Rectal smooth muscle tissue (tissue), 1 donor: ENCODE results near the gene DNAH14.
A peak's percentile ranks its signal among the peaks of the same experiment; 100 is the strongest.
"Not testable (repeated sequence)": the region's sequence is repeated elsewhere in the genome, so short reads cannot be mapped to it uniquely, and the experiment has no call there.

Source experiments
- H3K27ac ChIP-seq: one replicate; pipeline ENCODE4 v1.7.0; 2013; ENCODE audit warnings: low read depth, low read length, inconsistent platforms
- H3K27me3 ChIP-seq: one replicate; pipeline ENCODE4 v1.7.0; 2013; ENCODE audit warnings: low read length; ENCODE audit not compliant: control insufficient read depth, insufficient read depth
- H3K36me3 ChIP-seq: one replicate; pipeline ENCODE4 v1.7.0; 2013; ENCODE audit warnings: low read length; ENCODE audit not compliant: control insufficient read depth, insufficient read depth
- H3K4me1 ChIP-seq: one replicate; pipeline ENCODE4 v1.7.0; 2013; ENCODE audit warnings: low read length; ENCODE audit not compliant: control insufficient read depth, insufficient read depth
- H3K4me3 ChIP-seq: one replicate; pipeline ENCODE4 v1.7.0; 2013; ENCODE audit warnings: low read length
- H3K9ac ChIP-seq: one replicate; pipeline ENCODE4 v1.7.0; 2013; ENCODE audit warnings: low read length

The DNAH14 gene

DNA sequence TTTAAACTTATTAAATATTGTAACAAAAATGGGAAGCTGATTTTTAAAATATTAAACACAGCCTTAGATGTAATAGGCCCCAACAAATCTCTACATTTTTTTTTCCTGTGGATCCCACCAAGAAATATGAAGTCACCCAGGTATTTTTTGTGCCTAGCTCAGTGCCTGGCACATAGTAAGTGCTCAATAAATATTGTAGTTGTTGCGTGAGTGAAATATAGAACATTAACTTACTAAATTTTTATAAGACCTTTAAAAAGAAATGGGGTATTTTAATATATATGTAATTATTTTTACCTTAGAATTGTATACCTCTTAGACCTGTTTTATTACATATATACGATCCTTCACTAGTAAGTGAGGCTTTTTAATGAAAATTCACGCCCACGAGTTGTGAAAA is 569 bp upstream of the DNAH14 start:
- Histone ChIP-seq H3K27ac (no peak overlapping the region), H3K36me3 (no peaks in the 10 kb centered on the region), H3K4me3 (peak overlapping the region; percentile 65), H3K27me3 (no peaks in the 10 kb centered on the region), H3K9ac (no peak overlapping the region), H3K4me1 (no peaks in the 10 kb centered on the region)

DNA sequence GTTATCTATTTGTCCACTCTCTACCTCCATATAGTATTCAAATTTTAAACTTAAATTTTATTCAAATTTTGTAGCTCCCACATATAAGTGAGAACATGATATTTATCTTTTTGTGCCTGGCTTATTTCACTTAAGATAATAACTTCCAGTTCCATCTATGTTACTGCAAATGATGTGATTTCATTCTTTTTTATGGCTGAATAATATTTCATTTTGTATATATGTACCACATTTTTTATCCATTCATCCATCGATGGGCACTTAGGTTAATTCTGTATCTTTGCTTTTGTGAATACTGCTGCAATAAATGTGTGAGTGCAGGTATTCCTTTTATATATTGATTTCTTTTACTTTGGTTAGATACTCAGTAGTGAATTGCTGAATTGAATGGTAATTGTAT is 2.1 kb downstream of the DNAH14 start:
- no peak overlapping the region for H3K4me3 ChIP-seq
- H3K27ac ChIP-seq = no peak overlapping the region
- no peaks in the 10 kb centered on the region for H3K27me3 ChIP-seq
- no peak overlapping the region for H3K9ac ChIP-seq
- no peaks in the 10 kb centered on the region for H3K4me1 ChIP-seq
- H3K36me3 ChIP-seq = no peaks in the 10 kb centered on the region

DNA sequence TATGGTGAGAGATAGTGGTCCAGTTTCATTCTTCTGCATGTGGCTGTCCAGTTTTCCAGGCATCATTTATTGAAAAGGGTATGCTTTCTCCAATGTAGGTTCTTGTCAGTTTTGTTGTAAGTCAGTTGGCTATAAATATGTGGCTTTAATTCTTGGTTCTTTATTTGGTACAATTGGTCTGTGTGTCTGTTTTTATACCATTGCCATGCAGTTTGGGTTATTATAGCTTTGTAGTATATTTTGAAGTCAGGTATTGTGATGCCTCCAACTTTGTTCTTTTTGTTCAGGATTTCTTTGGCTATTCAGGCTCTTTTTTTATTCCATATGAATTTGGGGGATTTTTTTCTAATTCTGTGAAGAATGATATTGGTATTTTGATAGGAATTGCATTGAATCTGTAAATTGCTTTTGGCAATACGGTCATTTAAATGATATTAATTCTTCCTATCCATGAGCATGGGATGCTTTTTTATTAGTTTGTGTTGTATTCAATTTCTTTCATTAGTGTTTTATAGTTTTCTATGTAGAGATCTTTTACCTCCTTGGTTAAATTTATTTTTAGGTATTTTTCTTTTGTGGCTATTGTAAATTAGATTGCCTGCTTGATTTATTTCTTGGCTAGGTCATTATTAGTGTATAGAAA is 3.3 kb downstream of the DNAH14 start:
- no peak overlapping the region for H3K9ac ChIP-seq
- H3K4me3 ChIP-seq = no peak overlapping the region
- H3K27me3 ChIP-seq = no peaks in the 10 kb centered on the region
- H3K27ac ChIP-seq = no peak overlapping the region
- no peaks in the 10 kb centered on the region for H3K36me3 ChIP-seq
- H3K4me1 ChIP-seq = no peaks in the 10 kb centered on the region

DNA sequence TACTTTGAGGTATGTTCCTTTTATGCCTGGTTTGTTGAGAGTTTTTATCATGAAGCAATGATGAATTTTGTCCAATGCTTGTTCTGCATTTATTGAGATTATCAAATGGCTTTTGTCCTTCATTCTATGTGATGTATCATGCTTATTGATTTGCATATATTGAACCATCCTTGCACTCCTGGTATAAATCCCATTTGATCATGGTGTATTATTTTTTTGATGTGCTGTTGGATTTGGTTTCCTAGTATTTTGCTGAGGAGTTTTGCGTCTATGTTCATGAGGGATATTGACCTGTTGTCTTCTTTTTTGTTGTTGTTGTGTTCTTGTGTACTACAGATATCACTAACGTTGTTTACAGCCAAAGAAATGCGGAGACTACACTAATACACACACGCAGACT is 4.1 kb downstream of the DNAH14 start:
- Histone ChIP-seq H3K27ac (no peak overlapping the region), H3K27me3 (no peaks in the 10 kb centered on the region), H3K4me1 (no peaks in the 10 kb centered on the region), H3K4me3 (no peak overlapping the region), H3K36me3 (no peaks in the 10 kb centered on the region), H3K9ac (no peak overlapping the region)

DNA sequence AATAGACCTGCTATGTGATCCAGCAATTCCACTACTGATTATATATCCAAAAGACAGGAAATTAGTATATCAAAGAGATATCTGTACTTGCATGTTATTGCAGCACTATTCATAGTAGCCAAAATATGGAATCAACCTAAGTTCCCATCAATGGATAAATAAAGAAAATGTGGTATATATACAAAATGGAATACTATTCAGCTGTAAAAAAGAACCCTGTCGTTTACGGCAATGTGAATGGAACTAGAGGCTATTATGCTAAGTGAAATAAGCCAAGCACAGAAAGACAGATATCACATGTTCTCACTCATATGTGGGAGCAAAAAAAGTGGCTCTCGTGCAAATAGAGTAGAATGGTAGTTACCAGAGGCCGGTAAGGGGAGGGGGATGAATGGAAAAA is 9.2 kb downstream of the DNAH14 start:
- H3K4me3 ChIP-seq = no peak overlapping the region
- H3K9ac ChIP-seq = no peak overlapping the region
- H3K27ac ChIP-seq = no peak overlapping the region
- no peaks in the 10 kb centered on the region for H3K4me1 ChIP-seq
- no peaks in the 10 kb centered on the region for H3K36me3 ChIP-seq
- no peaks in the 10 kb centered on the region for H3K27me3 ChIP-seq

DNA sequence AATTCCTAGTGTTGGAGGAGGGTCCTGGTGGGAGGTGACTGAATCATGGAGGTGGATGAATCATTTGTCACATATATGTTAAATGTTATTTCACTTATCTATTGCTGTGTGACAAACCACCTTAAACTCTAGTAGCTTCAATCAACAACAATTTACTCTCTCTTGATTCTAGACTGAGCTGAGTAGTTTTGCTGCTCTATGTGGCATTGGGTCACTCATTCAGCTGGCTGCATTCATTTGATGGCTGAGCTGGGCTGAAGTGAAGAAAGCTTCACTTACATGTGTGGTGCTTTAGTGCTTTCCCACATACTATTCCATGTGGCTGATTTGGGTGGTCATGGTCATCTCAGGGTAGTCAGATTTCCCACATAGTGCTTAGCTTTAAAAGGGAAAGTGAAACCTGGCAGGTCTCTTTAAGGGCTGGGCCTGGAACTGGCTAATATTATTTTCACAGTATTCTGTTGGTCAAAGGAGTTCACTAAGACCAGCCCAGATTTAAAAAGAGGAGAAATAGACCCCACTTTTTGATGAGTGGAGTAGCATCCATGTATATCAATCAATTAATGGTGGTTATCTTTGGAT is 10.5 kb downstream of the DNAH14 start:
- Histone ChIP-seq H3K4me1 (no peaks in the 10 kb centered on the region), H3K27ac (no peak overlapping the region), H3K36me3 (no peaks in the 10 kb centered on the region), H3K9ac (no peak overlapping the region), H3K27me3 (no peaks in the 10 kb centered on the region), H3K4me3 (no peak overlapping the region)

DNA sequence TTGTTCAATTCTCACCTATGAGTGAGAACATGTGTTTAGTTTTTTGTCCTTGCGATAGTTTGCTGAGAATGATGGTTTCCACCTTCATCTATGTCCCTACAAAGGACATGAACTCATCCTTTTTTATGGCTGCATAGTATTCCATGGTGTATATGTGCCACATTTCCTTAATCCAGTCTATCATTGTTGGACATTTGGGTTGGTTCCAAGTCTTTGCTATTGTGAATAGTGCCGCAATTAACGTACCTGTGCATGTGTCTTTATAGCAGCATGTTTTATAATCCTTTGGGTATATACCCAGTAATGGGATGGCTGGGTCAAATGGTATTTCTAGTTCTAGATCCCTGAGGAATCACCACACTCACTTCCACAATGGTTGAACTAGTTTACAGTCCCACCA is 11.3 kb downstream of the DNAH14 start:
- not testable (repeated sequence) for H3K4me3 ChIP-seq, H3K27ac ChIP-seq, H3K36me3 ChIP-seq, H3K4me1 ChIP-seq, H3K9ac ChIP-seq, H3K27me3 ChIP-seq

DNA sequence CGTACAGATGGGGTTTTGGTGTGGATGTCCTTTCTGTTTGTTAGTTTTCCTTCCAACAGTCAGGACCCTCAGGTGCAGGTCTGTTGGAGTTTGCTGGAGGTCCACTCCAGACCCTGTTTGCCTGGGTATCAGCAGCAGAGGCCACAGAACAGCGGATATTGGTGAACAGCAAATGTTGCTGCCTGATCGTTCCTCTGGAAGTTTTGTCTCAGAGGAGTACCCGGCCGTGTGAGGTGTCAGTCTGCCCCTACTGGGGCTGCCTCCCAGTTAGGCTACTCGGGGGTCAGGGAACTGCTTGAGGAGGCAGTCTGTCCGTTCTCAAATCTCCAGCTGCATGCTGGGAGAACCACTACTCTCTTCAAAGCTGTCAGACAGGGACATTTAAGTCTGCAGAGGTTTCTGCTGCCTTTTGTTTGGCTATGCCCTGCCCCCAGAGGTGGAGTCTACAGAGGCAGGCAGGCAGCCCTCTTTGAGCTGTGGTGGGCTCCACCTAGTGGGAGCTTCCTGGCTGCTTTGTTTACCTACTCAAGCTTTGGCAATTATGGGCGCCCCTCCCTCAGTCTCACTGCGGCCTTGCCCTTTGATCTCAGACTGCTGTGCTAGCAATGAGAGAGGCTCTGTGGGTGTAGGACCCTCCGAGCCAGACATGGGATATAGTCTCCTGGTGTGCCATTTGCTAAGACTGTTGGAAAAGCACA is 16.3 kb downstream of the DNAH14 start:
- H3K4me1 ChIP-seq, H3K27me3 ChIP-seq, H3K9ac ChIP-seq, H3K36me3 ChIP-seq, H3K4me3 ChIP-seq, H3K27ac ChIP-seq: not testable (repeated sequence)

DNA sequence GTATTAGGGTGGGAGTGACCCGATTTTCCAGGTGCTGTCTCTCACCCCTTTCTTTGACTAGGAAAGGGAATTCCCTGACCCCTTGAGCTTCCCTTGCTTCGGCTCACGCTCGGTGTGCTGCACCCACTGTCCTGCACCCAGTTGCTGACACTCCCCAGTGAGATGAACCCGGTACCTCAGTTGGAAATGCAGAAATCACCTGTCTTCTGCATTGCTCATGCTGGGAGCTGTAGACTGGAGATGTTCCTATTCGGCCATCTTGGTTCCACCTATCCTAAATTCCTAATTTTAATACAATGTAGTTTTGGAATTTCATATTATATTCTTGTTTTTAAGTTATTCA is 16.8 kb downstream of the DNAH14 start:
- not testable (repeated sequence) for H3K4me1 ChIP-seq, H3K36me3 ChIP-seq, H3K9ac ChIP-seq, H3K27me3 ChIP-seq, H3K4me3 ChIP-seq, H3K27ac ChIP-seq

DNA sequence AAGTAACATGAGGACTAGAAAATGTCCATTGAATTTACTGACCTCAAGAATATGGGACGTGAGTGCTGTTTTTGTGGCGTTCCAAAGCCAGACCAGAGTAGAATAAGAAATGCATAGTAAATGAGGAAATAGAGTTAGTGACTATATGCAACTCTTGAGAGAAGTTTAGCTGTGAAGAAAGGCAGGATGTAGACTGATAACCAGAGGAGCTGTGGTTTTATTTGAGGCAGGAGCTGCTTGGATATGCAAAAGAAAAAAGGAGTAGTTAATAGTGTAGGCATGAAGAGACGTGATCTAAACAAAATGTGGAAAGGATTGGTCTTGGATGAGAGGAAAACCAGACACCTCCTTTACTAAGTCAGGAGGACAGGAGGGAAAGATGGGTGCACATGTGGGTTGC is 28.2 kb downstream of the DNAH14 start:
- Histone ChIP-seq H3K4me3 (no peak overlapping the region), H3K9ac (no peak overlapping the region), H3K27ac (no peak overlapping the region), H3K36me3 (no peaks in the 10 kb centered on the region), H3K27me3 (no peaks in the 10 kb centered on the region), H3K4me1 (no peaks in the 10 kb centered on the region)

DNA sequence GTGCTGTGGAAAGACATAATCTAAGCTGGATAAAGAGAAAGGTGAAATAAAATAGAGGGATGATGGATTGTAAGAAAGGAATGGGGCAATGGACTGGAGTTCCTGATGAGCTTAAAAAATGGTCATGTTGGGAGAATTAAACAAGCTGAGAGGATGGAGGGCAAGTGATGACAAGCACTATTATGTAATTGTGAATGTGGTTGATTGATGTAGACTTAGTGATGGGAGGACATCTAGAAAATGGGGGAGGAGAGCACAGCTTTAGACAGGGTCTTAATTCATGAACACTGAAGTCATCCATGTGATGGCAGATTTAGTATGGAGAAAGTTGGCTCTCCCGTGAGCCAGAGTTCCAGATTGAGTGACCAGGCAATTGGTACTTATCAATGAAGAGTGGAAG is 29.0 kb downstream of the DNAH14 start:
- Histone ChIP-seq H3K9ac (no peak overlapping the region), H3K36me3 (no peaks in the 10 kb centered on the region), H3K27ac (no peak overlapping the region), H3K4me3 (no peak overlapping the region), H3K27me3 (no peaks in the 10 kb centered on the region), H3K4me1 (no peaks in the 10 kb centered on the region)

DNA sequence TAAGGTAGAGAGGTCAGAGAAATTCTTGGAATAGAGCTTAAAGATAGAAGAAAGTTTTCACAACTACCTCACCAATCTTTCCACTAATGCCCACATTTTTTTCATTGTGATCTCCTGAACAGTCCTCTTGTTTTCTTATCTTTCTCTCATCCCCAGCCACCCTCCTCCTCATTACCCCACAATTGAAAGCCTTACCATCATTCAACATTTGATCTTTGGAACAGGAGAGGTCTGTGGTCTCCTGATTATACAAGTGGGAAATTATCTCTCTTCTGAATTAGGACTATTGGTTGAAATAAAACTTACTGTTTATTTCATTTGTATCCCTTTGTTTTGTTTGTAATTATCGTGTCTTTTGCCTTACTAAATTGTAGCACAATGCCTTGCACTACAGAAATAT is 29.6 kb downstream of the DNAH14 start:
- Histone ChIP-seq H3K9ac (no peak overlapping the region), H3K4me3 (no peak overlapping the region), H3K36me3 (no peaks in the 10 kb centered on the region), H3K27me3 (no peaks in the 10 kb centered on the region), H3K27ac (no peak overlapping the region), H3K4me1 (no peaks in the 10 kb centered on the region)

DNA sequence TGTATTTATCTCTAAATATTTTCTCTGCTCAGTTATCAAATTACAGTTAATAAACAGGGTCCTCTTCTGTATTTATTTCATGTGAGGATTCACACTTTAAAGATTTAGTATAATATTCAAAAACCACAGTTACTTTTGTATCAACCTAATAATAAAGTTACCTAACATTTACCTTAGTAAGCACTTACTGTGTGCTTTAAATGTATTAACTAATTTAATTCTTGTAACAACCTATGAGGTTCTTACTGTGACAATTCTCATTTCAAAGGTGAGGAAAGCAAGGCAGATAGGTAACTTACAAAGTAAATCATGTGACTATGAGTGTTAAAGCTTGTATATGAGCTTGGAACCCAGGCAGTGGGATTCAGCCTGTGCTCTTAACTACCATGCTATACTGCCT is 30.2 kb downstream of the DNAH14 start:
- Histone ChIP-seq H3K36me3 (no peaks in the 10 kb centered on the region), H3K27me3 (no peaks in the 10 kb centered on the region), H3K4me3 (no peak overlapping the region), H3K27ac (no peak overlapping the region), H3K9ac (no peak overlapping the region), H3K4me1 (no peaks in the 10 kb centered on the region)
